HepG2 (cell line): ENCODE measurements around the gene MIDN. TPM values are rescaled to one million over a fixed set of nuclear protein-coding genes. Genes with fewer than 3 reads are reported as not detected.
A peak's percentile ranks its signal among the peaks of the same experiment; 100 is the strongest.

ENCODE experiments used
- ATAD3A ChIP-seq: sonication (generic); formaldehyde crosslinking; IDR thresholded peaks from 2 replicates; pipeline ENCODE4 v1.4.0; 2020; ENCODE audit warnings: missing genetic modification reagents
- DMAP1 ChIP-seq: IDR thresholded peaks from 2 replicates; pipeline ENCODE4 v1.6.1; 2016
- FOXA1 ChIP-seq, 2 experiments: fragments of 450-650 bp in 1 of 2; sonication (generic) in 1 of 2; formaldehyde crosslinking in 1 of 2; IDR thresholded peaks; 2 replicates each; pipeline versions ENCODE4 v1.4.0 to v1.6.1; 2016 to 2020; ENCODE audit warnings: missing genetic modification reagents in 1 of 2
- FOXO1 ChIP-seq: sonication (generic); formaldehyde crosslinking; IDR thresholded peaks from 2 replicates; pipeline ENCODE4 v1.4.0; 2020; ENCODE audit warnings: missing genetic modification reagents
- HOXA3 ChIP-seq: sonication (generic); formaldehyde crosslinking; IDR thresholded peaks from 2 replicates; pipeline ENCODE4 v1.5.0; 2020; ENCODE audit warnings: missing genetic modification reagents
- KLF9 ChIP-seq: IDR thresholded peaks from 2 replicates; pipeline ENCODE4 v1.6.1; 2016; ENCODE audit warnings: low read depth
- MAF1 ChIP-seq: sonication (generic); formaldehyde crosslinking; IDR thresholded peaks from 2 replicates; pipeline ENCODE4 v1.5.0; 2020; ENCODE audit warnings: missing genetic modification reagents, borderline replicate concordance
- MAFG ChIP-seq: sonication (generic); formaldehyde crosslinking; IDR thresholded peaks from 2 replicates; pipeline ENCODE4 v1.5.1; 2020; ENCODE audit warnings: mild to moderate bottlenecking, missing genetic modification reagents
- MXD4 ChIP-seq: IDR thresholded peaks from 2 replicates; pipeline ENCODE4 v1.6.1; 2016; ENCODE audit warnings: mild to moderate bottlenecking, missing biosample characterization, missing genetic modification reagents
- NCOA5 ChIP-seq: sonication (generic); formaldehyde crosslinking; IDR thresholded peaks from 2 replicates; pipeline ENCODE4 v1.4.0; 2020; ENCODE audit warnings: missing genetic modification reagents
- POLR2AphosphoS2 ChIP-seq: IDR thresholded peaks from 2 replicates; pipeline ENCODE4 v1.6.1; 2011; ENCODE audit warnings: low read depth, low read length, improper control_type of control experiment
- SETDB1 ChIP-seq: sonication (generic); formaldehyde crosslinking; IDR thresholded peaks from 2 replicates; pipeline ENCODE4 v1.5.1; 2020; ENCODE audit warnings: missing genetic modification reagents, mild to moderate bottlenecking, borderline replicate concordance
- ZBTB21 ChIP-seq: sonication (generic); formaldehyde crosslinking; IDR thresholded peaks from 2 replicates; pipeline ENCODE4 v1.4.0; 2020; ENCODE audit warnings: missing genetic modification reagents
- ZNF274 ChIP-seq: sonication (generic); formaldehyde crosslinking; IDR thresholded peaks from 2 replicates; pipeline ENCODE4 v1.5.1; 2020; ENCODE audit warnings: mild to moderate bottlenecking, missing genetic modification reagents
- ZNF296 ChIP-seq: sonication (generic); formaldehyde crosslinking; conservative IDR thresholded peaks from 2 replicates; pipeline ENCODE4 v1.5.0; 2020; ENCODE audit warnings: mild to moderate bottlenecking, missing genetic modification reagents
- ZNF670 ChIP-seq: sonication (generic); formaldehyde crosslinking; IDR thresholded peaks from 2 replicates; pipeline ENCODE4 v1.8.0; 2022; ENCODE audit warnings: mild to moderate bottlenecking, missing genetic modification reagents, borderline replicate concordance
- ZNF740 ChIP-seq: sonication (generic); formaldehyde crosslinking; IDR thresholded peaks from 2 replicates; pipeline ENCODE4 v1.4.0; 2020; ENCODE audit warnings: missing genetic modification reagents
- polyA plus RNA-seq, 8 experiments: library from polyadenylated mRNA; depleted of rRNA in 3 of 8; stranded (reverse) in 7 of 8; unstranded in 1 of 8; fragments of >200 nt; fragmentation: Illumina TruSeq in 4 of 8; extraction: Trizol in 4 of 8; gene quantifications; 2 replicates each; pipeline versions ENCODE4 v1.2.1 to v1.2.3, GENCODE V29; 2011 to 2016; ENCODE audit warnings: low read depth in 4 of 8, missing spikeins in 1 of 8, mixed read lengths in 1 of 8; ENCODE audit not compliant: insufficient read depth in 1 of 8
- total RNA-seq, 5 experiments: library from RNA; depleted of rRNA; stranded (reverse); fragments of >200 nt; fragmentation: Illumina TruSeq; extraction: Trizol; gene quantifications; 2 replicates each; pipeline ENCODE4 v1.2.3, GENCODE V29; 2016; ENCODE audit warnings: low read depth in 1 of 5
- TF ChIP-seq, protein P1 (sequence below), 2 experiments: sonication (generic) in 1 of 2; formaldehyde crosslinking in 1 of 2; IDR thresholded peaks; 2 replicates each; pipeline versions ENCODE4 v1.5.1 to v1.6.1; 2011 to 2020; ENCODE audit warnings: borderline replicate concordance in 1 of 2, low read depth in 1 of 2, low read length in 1 of 2, mild to moderate bottlenecking in 1 of 2, missing genetic modification reagents in 1 of 2, moderate library complexity in 1 of 2
- TF ChIP-seq, protein P2 (sequence below): sonication (generic); formaldehyde crosslinking; IDR thresholded peaks from 2 replicates; pipeline ENCODE4 v1.9.0; 2021; ENCODE audit warnings: mild to moderate bottlenecking, missing genetic modification reagents
- TF ChIP-seq, protein P3 (sequence below): sonication (generic); formaldehyde crosslinking; IDR thresholded peaks from 2 replicates; pipeline ENCODE4 v1.4.0; 2020; ENCODE audit warnings: missing genetic modification reagents

MIDN gene
- total and polyA plus RNA-seq, 2 of the 13 experiments (the other 11 are each of a cell fraction or from before 2014, with no cell fraction given) = 8.4 to 18.0 TPM

DNA sequence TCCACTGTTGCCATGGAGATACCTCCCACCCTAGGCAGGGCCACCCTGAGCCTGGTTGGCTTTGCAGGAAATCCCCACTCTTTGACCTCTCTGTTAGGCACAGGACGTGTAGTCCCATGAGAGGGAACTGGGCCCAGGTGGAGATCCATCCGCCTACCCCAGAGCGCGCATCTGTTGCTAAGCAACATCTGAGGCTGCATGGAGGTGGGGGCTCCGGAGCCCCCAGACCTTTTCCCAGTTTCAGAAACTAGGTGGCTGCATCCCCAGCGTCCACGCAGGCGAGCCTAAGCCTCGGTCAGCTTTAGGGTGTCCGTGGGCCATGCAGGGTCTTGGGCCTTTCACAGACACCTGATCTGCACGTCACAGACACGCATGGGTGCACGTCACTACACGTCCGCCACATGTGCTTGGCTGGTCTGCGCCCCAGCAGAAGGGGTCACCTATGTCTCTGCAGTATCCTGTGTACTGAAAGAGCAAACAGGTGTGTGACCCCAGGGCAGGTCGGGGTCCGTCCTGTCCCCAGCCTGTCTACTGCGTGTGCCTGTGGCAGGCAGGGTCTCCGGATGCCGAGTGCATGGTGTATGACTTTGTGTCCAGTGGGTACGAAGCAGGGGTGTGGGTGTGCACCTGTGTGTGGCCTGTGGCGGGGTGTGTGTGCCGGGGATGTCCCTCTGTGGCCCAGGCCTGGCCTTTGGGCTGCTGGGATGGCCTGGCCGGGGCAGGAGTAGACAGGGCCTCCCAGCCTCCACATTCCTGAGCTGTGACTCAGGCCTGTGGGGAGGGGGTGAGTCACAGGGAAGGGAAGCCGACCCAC lies 16.6 kb downstream of the MIDN start (continued):
- TF ChIP-seq ZBTB21 (CRISPR knock-in tag) = no peak
- no peak; the same call in 1 of the 2 replicates for TF ChIP-seq ZNF296 (CRISPR knock-in tag)
- TF ChIP-seq ZNF670 = no peak
- TF ChIP-seq SETDB1 (CRISPR knock-in tag) = no peak
- TF ChIP-seq MAF1 (CRISPR knock-in tag) = 0 out of 2 replicates have a peak, but pooled peaks have one; percentile 26
- peak; percentile 35; the same call in 1 of the 2 replicates for TF ChIP-seq FOXO1 (CRISPR knock-in tag)
- TF ChIP-seq HOXA3 = peak; percentile 61
- TF ChIP-seq, protein P1, sequence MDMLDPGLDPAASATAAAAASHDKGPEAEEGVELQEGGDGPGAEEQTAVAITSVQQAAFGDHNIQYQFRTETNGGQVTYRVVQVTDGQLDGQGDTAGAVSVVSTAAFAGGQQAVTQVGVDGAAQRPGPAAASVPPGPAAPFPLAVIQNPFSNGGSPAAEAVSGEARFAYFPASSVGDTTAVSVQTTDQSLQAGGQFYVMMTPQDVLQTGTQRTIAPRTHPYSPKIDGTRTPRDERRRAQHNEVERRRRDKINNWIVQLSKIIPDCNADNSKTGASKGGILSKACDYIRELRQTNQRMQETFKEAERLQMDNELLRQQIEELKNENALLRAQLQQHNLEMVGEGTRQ (IDR thresholded peaks at IDR 0.05; ENCODE audit: low read depth, low read length) = no peak
- TF ChIP-seq, protein P1 (CRISPR knock-in tag; IDR thresholded peaks at IDR 0.05; ENCODE audit: borderline replicate concordance) = no peak
- TF ChIP-seq MXD4 (CRISPR knock-in tag) = no peak
- TF ChIP-seq, protein P2, sequence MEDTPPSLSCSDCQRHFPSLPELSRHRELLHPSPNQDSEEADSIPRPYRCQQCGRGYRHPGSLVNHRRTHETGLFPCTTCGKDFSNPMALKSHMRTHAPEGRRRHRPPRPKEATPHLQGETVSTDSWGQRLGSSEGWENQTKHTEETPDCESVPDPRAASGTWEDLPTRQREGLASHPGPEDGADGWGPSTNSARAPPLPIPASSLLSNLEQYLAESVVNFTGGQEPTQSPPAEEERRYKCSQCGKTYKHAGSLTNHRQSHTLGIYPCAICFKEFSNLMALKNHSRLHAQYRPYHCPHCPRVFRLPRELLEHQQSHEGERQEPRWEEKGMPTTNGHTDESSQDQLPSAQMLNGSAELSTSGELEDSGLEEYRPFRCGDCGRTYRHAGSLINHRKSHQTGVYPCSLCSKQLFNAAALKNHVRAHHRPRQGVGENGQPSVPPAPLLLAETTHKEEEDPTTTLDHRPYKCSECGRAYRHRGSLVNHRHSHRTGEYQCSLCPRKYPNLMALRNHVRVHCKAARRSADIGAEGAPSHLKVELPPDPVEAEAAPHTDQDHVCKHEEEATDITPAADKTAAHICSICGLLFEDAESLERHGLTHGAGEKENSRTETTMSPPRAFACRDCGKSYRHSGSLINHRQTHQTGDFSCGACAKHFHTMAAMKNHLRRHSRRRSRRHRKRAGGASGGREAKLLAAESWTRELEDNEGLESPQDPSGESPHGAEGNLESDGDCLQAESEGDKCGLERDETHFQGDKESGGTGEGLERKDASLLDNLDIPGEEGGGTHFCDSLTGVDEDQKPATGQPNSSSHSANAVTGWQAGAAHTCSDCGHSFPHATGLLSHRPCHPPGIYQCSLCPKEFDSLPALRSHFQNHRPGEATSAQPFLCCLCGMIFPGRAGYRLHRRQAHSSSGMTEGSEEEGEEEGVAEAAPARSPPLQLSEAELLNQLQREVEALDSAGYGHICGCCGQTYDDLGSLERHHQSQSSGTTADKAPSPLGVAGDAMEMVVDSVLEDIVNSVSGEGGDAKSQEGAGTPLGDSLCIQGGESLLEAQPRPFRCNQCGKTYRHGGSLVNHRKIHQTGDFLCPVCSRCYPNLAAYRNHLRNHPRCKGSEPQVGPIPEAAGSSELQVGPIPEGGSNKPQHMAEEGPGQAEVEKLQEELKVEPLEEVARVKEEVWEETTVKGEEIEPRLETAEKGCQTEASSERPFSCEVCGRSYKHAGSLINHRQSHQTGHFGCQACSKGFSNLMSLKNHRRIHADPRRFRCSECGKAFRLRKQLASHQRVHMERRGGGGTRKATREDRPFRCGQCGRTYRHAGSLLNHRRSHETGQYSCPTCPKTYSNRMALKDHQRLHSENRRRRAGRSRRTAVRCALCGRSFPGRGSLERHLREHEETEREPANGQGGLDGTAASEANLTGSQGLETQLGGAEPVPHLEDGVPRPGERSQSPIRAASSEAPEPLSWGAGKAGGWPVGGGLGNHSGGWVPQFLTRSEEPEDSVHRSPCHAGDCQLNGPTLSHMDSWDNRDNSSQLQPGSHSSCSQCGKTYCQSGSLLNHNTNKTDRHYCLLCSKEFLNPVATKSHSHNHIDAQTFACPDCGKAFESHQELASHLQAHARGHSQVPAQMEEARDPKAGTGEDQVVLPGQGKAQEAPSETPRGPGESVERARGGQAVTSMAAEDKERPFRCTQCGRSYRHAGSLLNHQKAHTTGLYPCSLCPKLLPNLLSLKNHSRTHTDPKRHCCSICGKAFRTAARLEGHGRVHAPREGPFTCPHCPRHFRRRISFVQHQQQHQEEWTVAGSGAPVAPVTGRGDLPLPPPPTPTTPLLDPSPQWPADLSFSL (CRISPR knock-in tag) = no peak
- TF ChIP-seq NCOA5 (CRISPR knock-in tag) = no peak
- TF ChIP-seq POLR2AphosphoS2 = no peak
- no peak for TF ChIP-seq KLF9
- TF ChIP-seq ZNF274 = peak; percentile 72; the same call in 1 of the 2 replicates
- TF ChIP-seq FOXA1 (IDR thresholded peaks at IDR 0.05) = no peak
- TF ChIP-seq FOXA1 (CRISPR knock-in tag; IDR thresholded peaks at IDR 0.05) = no peak; the same call in 1 of the 2 replicates
- TF ChIP-seq MAFG = no peak
- TF ChIP-seq ZNF740 (CRISPR knock-in tag) = 0 out of 2 replicates have a peak, but pooled peaks have one; percentile 33
- TF ChIP-seq DMAP1 = peak; percentile 62; the same call in 1 of the 2 replicates
- no peak for TF ChIP-seq ATAD3A
- TF ChIP-seq, protein P3, sequence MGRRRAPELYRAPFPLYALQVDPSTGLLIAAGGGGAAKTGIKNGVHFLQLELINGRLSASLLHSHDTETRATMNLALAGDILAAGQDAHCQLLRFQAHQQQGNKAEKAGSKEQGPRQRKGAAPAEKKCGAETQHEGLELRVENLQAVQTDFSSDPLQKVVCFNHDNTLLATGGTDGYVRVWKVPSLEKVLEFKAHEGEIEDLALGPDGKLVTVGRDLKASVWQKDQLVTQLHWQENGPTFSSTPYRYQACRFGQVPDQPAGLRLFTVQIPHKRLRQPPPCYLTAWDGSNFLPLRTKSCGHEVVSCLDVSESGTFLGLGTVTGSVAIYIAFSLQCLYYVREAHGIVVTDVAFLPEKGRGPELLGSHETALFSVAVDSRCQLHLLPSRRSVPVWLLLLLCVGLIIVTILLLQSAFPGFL (CRISPR knock-in tag) = no peak
